ENCODE results near the gene CRHR1.
"Not testable (repeated sequence)": the region's sequence is repeated elsewhere in the genome, so short reads cannot be mapped to it uniquely, and the experiment has no call there.

The CRHR1 gene

DNA sequence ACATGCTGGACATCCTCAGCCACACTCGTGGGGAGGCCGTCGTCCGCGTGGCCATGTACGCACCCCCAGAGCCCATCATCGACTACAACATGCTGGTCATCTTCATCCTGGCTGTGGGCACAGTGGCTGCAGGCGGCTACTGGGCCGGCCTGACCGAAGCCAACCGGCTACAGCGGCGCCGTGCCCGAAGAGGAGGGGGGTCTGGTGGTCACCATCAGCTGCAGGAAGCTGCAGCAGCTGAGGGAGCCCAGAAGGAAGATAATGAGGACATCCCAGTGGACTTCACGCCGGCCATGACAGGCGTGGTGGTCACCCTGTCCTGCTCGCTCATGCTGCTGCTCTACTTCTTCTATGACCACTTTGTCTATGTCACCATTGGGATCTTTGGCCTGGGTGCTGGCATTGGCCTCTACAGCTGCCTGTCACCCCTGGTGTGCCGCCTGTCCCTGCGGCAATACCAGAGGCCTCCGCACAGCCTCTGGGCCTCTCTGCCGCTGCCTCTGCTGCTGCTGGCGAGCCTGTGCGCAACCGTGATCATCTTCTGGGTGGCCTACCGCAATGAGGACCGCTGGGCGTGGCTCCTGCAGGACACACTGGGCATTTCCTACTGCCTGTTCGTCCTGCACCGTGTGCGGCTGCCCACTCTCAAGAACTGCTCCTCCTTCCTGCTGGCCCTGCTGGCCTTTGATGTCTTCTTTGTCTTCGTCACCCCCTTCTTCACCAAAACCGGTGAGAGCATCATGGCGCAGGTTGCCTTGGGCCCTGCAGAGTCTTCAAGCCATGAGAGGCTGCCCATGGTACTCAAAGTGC, 61.5 kb downstream of the CRHR1 start:
- no peak for DNase-seq (ENCODE audit: low read depth in 2 of 2)

DNA sequence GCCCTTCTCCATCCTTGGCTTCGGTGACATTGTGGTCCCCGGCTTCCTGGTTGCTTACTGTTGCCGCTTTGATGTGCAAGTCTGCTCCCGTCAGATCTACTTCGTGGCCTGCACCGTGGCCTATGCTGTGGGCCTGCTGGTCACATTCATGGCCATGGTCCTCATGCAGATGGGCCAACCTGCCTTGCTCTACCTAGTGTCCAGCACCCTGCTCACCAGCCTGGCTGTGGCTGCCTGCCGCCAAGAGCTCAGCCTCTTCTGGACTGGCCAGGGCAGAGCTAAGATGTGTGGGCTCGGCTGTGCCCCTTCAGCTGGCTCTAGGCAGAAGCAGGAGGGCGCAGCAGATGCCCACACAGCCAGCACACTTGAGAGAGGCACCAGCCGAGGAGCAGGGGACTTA, 62.1 kb downstream of the CRHR1 start:
- DNase-seq (ENCODE audit: low read depth in 2 of 2): no peak

DNA sequence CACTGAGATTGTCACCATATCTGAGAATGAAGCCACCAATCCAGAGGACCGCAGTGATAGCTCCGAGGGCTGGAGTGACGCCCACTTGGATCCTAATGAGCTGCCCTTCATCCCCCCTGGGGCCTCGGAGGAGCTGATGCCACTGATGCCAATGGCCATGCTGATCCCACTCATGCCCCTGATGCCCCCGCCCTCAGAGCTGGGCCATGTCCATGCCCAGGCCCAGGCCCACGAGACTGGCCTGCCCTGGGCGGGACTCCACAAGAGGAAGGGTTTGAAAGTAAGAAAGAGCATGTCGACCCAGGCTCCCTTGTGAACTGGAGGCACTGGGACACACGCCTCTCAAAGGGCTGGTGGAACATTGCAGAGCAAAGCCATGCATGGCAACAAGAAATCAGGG, 62.5 kb downstream of the CRHR1 start:
- DNase-seq (ENCODE audit: low read depth in 2 of 2): no peak

DNA sequence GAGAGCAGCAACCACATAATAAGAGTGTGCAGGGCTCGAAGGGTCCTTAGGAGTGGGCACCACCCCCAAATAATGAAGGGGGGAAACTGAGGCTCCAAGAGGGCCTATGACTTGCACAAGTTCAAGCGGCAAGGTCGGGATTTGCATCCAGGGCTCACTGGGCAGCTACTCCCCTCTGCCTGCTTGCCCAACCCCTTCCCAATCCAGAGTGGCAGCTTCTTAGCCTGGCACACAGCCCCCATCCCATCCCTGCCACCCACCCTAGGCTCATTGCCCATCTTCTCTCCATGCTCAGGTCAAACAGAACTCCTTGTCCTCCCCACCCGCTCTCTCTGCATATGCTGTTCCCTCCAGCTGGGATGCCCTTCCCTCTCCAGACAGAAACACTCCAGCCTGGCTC, 63.0 kb downstream of the CRHR1 start:
- DNase-seq (ENCODE audit: low read depth in 2 of 2): no peak

DNA sequence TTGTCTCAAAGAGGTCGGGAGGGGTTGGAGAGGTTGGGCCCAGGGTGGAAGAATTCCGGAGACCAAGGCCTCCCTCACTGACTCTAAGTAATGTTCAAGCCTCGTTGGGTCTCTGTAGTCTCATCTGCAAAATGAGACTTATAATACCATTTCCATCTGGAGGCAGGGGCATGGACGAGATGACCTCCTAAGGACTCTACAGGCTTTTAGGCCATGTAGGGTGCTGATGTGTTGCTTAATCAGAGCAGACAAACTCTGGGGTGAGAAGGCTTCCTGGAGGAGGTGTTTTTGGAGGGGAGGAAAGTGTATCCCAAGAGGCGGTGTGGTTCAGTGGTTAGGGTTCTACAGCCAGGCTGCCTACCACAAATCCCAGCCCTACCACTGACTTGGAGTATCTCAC, 63.6 kb downstream of the CRHR1 start:
- DNase-seq (ENCODE audit: low read depth in 2 of 2): no peak

DNA sequence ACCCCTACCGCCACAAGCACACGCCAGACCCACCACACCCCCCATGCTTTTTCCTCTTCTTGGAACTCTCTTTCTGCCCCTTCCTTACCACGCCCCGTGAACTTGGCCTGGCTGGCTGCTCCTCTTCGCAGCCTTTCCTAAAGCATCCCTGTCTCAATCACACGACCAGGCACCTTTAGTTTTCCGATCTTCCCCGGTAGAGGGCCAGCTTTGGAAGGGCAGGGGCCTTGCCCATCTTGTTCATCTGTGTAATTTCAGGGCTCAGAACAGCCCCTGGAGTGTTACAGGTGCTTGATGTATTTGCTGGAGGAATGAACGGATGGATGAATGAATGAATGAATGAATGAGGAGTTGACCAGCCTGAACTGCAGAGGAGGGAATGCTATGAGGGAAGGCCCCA, 64.3 kb downstream of the CRHR1 start:
- DNase-seq (ENCODE audit: low read depth in 2 of 2): no peak

DNA sequence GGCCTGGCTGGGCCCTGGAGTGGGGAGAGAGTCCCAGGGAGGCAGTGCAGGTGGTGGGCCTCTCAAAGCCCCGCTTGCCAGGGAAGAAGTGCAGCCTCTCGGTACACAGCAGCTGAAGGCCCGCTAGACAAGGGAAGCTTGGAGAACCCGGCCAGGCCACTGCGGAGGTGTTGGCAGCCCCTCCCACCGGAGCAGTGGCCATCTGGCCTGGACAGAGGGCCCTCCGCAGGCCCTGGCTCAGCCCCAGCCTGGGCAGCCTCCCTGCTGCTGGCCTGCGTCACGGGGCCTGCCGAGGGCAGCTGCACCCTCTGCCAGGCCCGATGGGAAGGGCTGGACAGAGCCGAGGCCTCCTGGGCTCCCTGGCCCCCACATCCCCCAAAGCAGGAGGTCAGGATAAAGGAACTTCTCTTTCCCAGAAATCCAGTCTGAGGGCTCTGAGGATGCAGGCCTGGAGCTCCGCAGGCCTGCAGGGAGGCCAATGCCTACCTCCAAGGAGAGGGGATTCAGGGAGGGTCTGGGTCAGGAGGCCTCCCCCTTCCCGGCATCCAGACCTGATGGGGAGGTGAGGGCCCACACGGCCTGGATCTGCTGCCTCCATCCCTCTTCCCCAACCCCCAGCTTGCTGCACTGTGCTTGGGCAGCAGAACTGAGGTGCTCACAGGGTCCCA, 64.9 kb downstream of the CRHR1 start:
- DNase-seq (ENCODE audit: low read depth in 2 of 2): no peak

DNA sequence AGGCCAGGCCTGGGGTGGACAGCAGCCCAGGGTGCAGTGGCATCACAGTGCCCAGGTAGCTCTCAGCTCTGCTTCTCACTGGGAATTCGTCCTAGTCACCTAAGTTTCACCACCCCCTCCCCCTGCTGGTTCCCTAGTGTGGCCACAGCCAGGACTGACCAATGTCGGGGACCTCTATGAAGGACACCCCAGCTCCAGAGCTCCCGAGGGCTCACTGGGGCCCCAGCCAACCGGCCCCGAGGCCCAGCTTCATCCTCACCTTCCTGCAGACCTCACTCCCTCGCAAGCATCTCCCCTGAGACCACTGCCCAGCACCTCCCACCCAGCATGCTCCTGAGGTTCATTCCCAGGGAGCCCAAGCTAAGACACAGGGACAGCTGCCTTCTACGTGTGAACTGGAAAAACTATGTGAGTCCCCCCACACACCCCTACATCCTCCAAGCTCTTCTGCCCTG, 65.4 kb downstream of the CRHR1 start:
- no peak for DNase-seq (ENCODE audit: low read depth in 2 of 2)

DNA sequence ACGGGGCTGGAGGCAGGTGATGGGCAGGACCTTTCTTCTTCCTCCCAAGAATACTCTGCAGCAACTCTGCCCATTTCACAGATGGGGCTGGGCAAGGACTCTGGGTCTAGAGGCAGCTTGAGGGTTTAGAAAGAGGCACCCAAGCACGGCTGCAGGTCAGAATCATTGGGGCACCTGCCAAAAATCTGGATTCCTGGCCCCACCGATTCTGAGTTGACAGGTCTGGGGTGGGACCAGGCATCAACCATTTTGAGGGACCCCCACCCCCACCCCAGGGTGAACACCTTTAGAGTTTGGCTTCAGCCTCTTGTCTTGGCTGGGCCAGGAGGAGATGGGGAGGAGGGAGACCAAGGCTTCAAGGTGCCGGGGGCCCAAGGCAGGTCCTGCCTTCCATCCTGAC, 65.9 kb downstream of the CRHR1 start:
- DNase-seq (ENCODE audit: low read depth in 2 of 2): no peak

DNA sequence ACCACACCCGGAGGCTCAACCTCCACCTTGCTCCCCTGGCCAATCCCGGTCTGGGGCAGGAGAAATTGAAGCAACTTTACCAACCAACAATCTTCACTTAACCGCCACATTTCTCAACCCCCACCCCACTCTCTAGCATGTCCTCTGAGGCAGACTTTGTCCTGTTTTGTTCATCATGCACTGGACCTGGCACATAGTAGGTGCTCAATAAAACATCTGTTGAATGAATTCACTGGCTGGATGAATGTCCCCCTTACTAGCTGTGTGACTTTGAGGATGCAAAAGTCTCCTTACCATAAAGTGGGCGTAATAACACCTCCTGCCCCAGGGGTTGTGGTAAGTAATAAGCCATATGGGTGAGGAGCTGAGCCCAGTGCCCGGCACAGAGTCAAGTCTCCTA, 66.3 kb downstream of the CRHR1 start:
- DNase-seq (ENCODE audit: low read depth in 2 of 2): no peak

DNA sequence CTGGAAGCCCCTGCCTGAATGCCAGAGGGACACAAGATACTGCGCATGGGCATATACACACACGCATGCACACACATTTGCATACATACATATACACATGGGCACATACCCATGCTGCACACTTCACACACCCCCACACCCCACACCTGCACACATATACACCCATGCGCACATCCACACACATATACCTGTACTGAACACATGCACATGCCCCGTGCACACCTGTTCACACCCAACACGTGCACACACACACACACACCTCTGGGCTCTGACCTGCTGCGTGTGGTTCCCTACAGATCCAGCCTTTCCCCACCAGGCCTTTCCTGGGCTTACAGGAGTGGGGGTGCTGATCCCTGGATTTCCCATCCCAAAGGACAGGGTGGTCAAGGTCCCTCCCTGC, 66.9 kb downstream of the CRHR1 start:
- no peak for DNase-seq (ENCODE audit: low read depth in 2 of 2)

DNA sequence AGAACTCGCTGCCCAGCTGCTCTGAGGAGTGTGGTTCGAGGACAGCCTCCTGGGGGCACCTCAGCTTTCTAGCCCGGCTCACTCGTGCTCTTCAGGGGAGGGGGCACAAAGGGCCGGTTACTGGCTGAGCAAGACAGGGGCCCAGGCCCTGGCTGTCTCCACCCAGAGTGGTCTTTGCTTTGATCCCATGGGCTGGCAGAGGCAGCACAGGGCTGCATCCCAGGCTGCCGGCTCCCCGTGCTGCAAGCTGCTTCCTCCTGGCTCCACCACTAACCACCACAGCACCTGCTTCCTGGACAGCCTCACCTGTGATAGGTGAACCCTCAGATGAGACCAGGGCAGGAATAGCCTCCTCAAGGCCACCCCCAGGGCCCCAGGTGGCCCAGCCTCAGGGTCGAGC, 67.3 kb downstream of the CRHR1 start:
- no peak for DNase-seq (ENCODE audit: low read depth in 2 of 2)

DNA sequence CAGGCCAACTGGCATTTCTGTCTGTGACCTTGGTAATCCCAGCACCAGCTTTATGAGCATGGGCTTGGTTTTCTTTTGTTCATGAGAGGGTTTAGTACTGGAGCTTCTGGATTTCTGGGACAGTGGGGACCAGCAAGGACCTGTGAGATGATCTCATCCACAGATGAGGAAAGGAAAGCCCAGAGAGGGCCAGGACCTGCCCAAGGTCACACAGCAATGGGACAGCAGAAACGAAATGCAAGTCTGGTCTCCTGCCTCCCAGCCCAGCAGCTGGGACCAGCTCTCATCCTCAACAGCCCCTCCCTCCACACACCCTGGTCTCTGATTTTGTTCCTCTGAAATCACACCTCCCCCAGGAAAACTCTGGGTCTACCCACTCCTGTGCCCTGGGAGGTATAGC, 67.8 kb downstream of the CRHR1 start:
- no peak for DNase-seq (ENCODE audit: low read depth in 2 of 2)

DNA sequence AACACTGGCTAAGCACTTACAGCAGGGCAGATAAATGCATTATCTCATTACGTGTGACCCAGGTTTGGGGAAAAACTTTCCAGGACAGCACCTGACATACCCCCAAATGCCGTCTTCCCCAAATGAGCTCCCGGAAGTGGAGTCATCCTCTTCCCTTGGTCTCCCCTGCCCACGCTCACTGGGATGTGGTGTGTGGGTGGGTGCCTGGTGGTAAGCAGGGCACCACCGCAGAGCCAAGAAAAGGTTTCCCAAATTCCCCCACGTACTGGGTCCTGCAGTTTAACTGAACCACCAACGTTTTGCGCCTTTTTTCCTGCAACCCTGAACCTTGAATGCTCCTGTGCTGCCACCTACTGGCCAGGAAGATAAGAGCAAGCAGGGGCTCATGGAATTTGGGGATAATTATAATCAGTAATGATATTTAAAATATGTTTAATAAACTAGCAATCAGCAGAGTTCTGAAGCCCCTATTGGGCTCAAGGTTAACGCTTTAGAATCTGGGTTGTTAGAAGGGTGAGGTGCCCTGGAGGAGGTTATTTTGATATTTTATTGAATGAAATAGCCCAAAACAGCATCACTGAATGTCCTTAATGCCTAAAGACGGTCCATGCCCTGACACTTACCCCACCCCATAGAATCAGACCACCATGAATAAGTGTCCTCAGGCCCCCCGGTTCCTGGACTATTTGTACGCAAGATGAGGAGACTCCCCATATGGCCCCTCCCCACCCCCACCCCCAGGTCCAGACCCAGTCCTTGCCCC, 68.6 kb downstream of the CRHR1 start:
- peak; percentile 17 to 33 for DNase-seq (ENCODE audit: low read depth in 2 of 2)

DNA sequence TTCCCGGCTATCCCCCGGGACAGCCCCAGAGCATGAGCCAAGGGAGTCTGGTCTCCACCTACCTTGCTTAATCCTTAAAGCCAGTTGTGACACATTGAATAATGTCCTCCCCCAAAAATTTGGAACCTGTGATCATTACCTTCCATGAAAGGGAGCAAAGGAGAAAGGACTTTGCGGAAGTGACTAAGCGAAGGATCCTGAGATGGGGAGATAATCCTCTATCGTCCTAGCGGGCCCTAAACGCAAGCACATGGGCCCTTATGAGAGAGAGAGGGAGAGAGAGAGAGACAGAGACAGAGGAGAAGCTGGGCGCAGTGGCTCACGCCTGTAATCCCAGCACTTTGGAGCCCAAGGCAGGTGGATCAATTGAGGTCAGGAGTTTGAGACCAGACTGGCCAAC, 70.1 kb downstream of the CRHR1 start:
- DNase-seq (ENCODE audit: low read depth in 2 of 2): no peak

DNA sequence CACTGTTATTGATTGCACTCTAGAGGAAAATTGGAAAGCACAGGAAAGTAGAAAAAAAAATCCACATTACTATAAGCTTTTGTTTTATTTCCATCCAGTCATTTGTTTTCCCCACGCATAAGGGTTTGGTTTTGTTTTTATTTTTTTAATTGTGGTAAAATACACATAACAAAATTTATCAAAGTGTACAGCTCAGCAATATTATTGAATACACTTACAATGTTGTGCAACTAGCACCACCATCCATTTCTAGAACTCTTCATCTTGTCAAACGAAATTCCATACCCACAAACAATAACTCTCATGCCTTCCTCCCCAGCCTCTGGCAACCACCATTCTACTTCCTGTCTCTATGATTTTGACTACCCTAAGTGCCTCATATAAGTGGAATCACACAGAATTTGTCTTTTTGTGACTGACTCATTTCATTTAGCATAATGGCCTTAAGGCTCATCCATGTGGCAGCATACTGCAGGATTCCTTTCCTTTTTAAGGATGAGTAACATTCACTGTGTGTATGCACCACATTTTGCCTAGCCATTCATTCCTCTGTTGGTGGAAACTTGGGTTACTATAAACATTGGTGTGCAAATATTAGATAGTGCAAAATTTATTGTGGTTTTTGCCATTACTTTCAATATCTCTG, 71.7 kb downstream of the CRHR1 start:
- no peak for DNase-seq (ENCODE audit: low read depth in 2 of 2)

DNA sequence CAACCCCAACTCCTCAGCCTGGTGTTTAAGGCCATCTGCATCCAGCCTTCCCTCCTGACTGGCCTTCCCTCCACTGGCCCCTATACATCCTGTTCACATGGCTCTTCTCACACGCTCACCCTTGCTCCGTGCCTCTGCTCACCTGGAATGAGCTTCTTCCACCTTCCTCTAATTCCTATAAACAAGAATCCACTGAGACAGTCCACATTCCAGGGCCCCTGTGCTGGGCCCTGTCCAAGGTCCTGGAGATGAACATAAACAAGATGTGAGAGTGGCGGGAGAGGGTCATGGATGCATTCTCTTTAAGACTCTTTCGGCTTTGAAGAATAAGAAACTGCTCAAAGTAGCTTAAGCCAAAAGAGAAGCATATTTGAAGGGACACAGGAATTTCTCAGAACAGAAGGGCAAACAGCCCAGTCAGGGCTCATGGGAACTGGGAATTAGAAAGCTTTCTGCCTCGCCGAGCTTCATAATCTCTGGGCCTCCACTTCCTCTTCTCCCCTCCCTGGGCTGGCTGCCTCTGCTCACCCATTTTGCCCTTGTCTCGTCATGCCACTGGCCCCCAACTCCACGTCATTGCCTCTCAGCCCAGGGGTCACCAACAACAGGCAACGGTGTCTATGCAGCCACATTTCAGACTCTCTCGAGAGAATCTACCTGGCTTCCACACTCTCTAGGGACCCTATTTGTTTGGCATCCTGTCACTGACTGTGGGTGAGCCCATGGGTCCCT, 74.0 kb downstream of the CRHR1 start:
- no peak for DNase-seq (ENCODE audit: low read depth in 2 of 2)

DNA sequence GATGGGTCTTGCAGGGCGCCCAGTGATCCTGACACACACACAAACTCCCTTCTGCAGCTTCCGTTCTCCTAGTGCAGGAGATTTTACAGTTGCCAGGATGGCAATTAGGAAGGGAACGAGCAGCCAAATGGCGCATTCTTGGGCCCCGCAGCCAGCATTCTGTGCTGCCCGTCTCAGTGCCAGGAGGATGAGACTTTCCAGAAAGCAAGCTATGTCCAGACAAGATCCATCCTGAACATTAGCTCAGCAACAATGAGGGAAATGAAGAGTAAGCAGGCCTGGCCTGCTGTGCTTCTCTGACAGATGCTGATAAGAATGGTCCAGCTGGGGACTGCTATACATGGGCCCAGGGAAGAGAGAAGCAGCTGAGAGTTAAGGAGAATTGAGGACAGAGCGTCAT, 77.0 kb downstream of the CRHR1 start:
- no peak for DNase-seq (ENCODE audit: low read depth in 2 of 2)

DNA sequence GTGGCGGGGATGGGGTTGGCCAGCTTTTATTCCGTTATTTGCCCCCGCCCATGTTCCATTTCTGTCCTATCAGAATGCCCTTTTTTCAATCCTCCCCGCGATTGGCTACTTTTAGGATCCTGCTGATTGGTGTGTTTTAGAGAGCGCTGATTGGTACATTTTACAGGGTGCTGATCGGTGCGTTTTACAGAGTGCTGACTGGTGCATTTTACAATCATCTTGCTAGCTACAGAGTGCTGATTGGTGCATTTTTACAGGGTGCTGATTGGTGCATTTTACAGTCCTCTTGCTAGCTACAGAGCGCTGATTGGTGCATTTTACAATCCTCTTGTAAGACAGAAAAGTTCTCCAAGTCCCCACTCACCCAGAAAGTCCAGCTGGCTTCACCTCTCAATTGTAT, 78.0 kb downstream of the CRHR1 start:
- not testable (repeated sequence) for DNase-seq (ENCODE audit: low read depth in 2 of 2)

DNA sequence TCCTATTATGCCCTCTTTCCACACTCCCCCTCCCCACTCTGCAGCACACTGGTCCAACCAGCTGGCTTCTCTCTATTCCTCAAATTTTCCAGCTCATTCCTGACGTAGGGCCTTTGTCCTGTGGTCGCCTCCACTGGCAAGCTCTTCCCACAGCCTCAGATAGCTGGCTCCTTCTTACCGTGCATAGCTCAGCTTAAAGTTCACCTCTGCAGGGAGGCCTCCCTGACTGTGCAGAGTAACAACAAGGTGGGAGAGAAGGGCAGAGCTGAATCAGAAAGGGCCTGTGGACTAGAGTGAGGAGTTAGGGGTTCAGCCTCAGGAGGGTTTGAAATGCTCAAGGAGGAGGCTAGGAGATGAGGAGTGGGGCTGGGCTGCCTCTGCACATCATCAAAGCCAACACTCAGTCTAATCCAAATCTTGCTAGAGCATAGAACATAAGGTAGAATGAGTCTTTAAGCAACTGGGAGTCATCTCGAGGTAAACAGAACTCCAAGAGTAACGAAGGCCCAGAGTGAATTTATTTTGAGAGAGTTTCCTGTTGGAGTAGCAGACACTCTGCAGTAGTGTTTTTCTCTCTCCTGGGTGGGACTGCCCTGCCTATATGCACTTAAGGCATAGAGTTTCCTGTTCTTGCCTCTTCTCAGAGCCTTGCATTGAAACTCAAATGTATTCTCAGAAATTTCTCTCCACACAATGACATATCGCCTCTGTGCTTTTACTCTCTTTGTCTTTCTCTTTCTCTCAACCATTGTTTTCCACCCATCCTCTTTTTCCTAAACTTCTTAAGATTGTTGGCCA, 79.9 kb downstream of the CRHR1 start:
- DNase-seq (ENCODE audit: low read depth in 2 of 2): no peak

DNA sequence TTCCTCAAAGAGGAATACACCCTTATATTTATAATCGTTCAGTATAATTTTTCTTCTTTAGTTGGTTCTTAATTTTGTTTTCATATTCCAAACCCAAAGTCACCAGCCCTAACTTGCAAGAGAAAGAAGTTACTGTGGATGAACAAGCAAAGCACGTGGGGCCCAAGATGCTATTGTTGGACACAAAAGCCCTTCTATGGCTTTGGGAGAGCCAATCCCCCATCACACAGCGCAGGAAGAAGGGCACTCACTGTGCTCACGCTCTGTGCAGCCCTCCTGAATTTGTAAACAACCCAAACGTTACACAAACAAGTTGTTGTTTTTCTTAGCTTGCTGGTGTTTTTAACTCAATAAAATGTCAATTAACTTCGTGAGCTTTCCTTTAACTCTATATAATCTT, 83.1 kb downstream of the CRHR1 start:
- no peak for DNase-seq (ENCODE audit: low read depth in 2 of 2)
